ENCODE measurements around the gene USP20. TPM values are rescaled to one million over a fixed set of nuclear protein-coding genes. Genes with fewer than 3 reads are reported as not detected.
A peak's percentile ranks its signal among the peaks of the same experiment; 100 is the strongest.

USP20 gene
- total and polyA plus RNA-seq, 10 of the 15 experiments (the other 5 are each of a cell fraction or from before 2014, with no cell fraction given): 0.66 to 23.3 (median 11.0) TPM

DNA sequence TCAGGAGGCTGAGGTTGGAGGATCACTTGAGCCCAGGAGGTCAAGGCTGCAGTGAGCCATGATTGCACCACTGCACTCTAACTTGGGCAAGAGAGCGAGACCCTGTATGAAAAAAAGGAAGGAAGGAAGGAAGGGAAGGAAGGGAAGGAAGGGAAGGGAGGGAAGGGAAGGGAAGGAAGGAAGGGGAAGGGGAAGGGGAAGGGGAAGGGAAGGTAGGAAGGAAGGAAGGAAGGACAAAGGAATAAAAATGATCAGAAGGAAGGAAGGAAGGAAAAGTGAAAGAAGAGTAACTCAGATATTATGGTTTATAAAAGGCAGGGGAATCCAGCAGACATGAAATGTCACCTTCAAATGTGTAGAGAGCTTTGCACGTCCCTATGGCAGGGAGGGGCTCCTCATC lies 64.4 kb downstream of the USP20 start:
- no peak for TF ChIP-seq IRF4 (IDR thresholded peaks at IDR 0.05; ENCODE audit: low read depth, low read length)
- no peak for TF ChIP-seq MTA2 (IDR thresholded peaks at IDR 0.05; ENCODE audit: low read depth)
- TF ChIP-seq NBN (IDR thresholded peaks at IDR 0.05): 0 out of 2 replicates have a peak, but pooled peaks have one; percentile 20
- no peak for TF ChIP-seq TCF12 (IDR thresholded peaks at IDR 0.05; ENCODE audit: low read depth, low read length)
- no peak for TF ChIP-seq CHD4 (IDR thresholded peaks at IDR 0.05)
- TF ChIP-seq HDGF (IDR thresholded peaks at IDR 0.05): peak; percentile 66; the same call in 1 of the 2 replicates
- TF ChIP-seq, protein P1, sequence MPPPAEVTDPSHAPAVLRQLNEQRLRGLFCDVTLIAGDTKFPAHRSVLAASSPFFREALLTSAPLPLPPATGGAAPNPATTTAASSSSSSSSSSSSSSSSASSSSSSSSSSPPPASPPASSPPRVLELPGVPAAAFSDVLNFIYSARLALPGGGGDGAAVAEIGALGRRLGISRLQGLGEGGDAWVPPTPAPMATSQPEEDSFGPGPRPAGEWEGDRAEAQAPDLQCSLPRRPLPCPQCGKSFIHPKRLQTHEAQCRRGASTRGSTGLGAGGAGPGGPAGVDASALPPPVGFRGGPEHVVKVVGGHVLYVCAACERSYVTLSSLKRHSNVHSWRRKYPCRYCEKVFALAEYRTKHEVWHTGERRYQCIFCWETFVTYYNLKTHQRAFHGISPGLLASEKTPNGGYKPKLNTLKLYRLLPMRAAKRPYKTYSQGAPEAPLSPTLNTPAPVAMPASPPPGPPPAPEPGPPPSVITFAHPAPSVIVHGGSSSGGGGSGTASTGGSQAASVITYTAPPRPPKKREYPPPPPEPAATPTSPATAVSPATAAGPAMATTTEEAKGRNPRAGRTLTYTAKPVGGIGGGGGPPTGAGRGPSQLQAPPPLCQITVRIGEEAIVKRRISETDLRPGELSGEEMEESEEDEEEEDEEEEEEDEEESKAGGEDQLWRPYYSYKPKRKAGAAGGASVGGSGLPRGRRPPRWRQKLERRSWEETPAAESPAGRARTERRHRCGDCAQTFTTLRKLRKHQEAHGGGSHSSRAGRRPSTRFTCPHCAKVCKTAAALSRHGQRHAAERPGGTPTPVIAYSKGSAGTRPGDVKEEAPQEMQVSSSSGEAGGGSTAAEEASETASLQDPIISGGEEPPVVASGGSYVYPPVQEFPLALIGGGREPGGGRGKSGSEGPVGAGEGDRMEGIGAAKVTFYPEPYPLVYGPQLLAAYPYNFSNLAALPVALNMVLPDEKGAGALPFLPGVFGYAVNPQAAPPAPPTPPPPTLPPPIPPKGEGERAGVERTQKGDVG (CRISPR knock-in tag; IDR thresholded peaks at IDR 0.05): no peak
- TF ChIP-seq, protein P2, sequence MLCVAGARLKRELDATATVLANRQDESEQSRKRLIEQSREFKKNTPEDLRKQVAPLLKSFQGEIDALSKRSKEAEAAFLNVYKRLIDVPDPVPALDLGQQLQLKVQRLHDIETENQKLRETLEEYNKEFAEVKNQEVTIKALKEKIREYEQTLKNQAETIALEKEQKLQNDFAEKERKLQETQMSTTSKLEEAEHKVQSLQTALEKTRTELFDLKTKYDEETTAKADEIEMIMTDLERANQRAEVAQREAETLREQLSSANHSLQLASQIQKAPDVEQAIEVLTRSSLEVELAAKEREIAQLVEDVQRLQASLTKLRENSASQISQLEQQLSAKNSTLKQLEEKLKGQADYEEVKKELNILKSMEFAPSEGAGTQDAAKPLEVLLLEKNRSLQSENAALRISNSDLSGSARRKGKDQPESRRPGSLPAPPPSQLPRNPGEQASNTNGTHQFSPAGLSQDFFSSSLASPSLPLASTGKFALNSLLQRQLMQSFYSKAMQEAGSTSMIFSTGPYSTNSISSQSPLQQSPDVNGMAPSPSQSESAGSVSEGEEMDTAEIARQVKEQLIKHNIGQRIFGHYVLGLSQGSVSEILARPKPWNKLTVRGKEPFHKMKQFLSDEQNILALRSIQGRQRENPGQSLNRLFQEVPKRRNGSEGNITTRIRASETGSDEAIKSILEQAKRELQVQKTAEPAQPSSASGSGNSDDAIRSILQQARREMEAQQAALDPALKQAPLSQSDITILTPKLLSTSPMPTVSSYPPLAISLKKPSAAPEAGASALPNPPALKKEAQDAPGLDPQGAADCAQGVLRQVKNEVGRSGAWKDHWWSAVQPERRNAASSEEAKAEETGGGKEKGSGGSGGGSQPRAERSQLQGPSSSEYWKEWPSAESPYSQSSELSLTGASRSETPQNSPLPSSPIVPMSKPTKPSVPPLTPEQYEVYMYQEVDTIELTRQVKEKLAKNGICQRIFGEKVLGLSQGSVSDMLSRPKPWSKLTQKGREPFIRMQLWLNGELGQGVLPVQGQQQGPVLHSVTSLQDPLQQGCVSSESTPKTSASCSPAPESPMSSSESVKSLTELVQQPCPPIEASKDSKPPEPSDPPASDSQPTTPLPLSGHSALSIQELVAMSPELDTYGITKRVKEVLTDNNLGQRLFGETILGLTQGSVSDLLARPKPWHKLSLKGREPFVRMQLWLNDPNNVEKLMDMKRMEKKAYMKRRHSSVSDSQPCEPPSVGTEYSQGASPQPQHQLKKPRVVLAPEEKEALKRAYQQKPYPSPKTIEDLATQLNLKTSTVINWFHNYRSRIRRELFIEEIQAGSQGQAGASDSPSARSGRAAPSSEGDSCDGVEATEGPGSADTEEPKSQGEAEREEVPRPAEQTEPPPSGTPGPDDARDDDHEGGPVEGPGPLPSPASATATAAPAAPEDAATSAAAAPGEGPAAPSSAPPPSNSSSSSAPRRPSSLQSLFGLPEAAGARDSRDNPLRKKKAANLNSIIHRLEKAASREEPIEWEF (IDR thresholded peaks at IDR 0.05; ENCODE audit: insufficient replicate concordance, low read depth, low read length): no peak
- H3K27ac ChIP-seq (ENCODE audit: control insufficient read depth, insufficient read depth): no peak overlapping the region
- no peak for FAIRE-seq
- BruUV-seq (replicated peaks): no TSS peak
- H3K4me3 ChIP-seq: no peak overlapping the region
- H3K4me1 ChIP-seq (ENCODE audit: control insufficient read depth, insufficient read depth, low read length): peaks cover 76% of the 10 kb centered on the region
- H2AFZ ChIP-seq (ENCODE audit: control insufficient read depth, low read depth, low read length): no peak overlapping the region
- DNase-seq (ENCODE audit: low read depth, low spot score): no peak
- in situ Hi-C loops (cut with MboI) (no loop called here), intact Hi-C loops (cut with micrococcal nuclease; ENCODE audit: unreplicated experiment) (loop anchor here (1.0 kb wide), 1 partner anchor 11 kb away; no protein-coding TSS in a partner anchor)
- POLR2A ChIA-PET: no interaction called here
- 83% methylated on average over 2 of the region's 2 CpGs for WGBS (ENCODE audit: insufficient coverage, insufficient replicate concordance, low lambda C conversion rate, missing lambda C conversion rate)
- H3K27me3 ChIP-seq (replicated peaks in 1 of 2; ENCODE audit: control insufficient read depth in 2 of 2, insufficient read depth in 2 of 2, low read length in 1 of 2): no peaks in the 10 kb centered on the region
- no peaks in the 10 kb centered on the region; the same call in 2 of the 3 replicates for H3K9me3 ChIP-seq (replicated peaks; ENCODE audit: control insufficient read depth, insufficient read depth, low read length)
- H3K79me2 ChIP-seq (ENCODE audit: control insufficient read depth, insufficient read depth, low read length): peaks cover 22% of the 10 kb centered on the region
- peaks cover 28 to 66% of the 10 kb centered on the region in 2 experiments for H3K36me3 ChIP-seq (ENCODE audit: control insufficient read depth in 2 of 2, insufficient read depth in 2 of 2, low read length in 1 of 2)
- no peak overlapping the region for H3K4me2 ChIP-seq (ENCODE audit: control insufficient read depth, insufficient read depth)
- H3K9ac ChIP-seq (ENCODE audit: control insufficient read depth, insufficient read depth, low read length): no peak overlapping the region
- RAD21 ChIA-PET (ENCODE audit: unreplicated experiment): no interaction called here
- CTCF ChIA-PET: no interaction called here
- H4K20me1 ChIP-seq (ENCODE audit: control insufficient read depth, insufficient read depth): no peaks in the 10 kb centered on the region
- SMC1A ChIA-PET (ENCODE audit: uncharacterized antibody, unreplicated experiment): no interaction called here
- no peak for ATAC-seq
